Dendritic cell treated with granulocyte-macrophage colony-stimulating factor and Interleukin-4, amounts not matched to agents 40 ng/mL and 50 ng/mL, for 4 days (primary cell): Measurements from ENCODE around the gene LRRC73.
"Not testable (repeated sequence)": the region's sequence is repeated elsewhere in the genome, so short reads cannot be mapped to it uniquely, and the experiment has no call there.

Experiments used
- H3K27ac Mint-ChIP-seq: one replicate; pipeline ENCODE4 v1.8.0; 2022; ENCODE audit warnings: mild to moderate bottlenecking, mixed read lengths
- H3K27me3 Mint-ChIP-seq: one replicate; pipeline ENCODE4 v1.8.0; 2022; ENCODE audit warnings: mild to moderate bottlenecking, mixed read lengths
- H3K36me3 Mint-ChIP-seq: one replicate; pipeline ENCODE4 v1.8.0; 2022; ENCODE audit warnings: low read depth, mixed read lengths
- H3K4me1 Mint-ChIP-seq: one replicate; pipeline ENCODE4 v1.8.0; 2022; ENCODE audit warnings: low read depth, mixed read lengths
- H3K4me3 Mint-ChIP-seq: one replicate; pipeline ENCODE4 v1.8.0; 2022; ENCODE audit warnings: mild to moderate bottlenecking, moderate library complexity, mixed read lengths
- H3K9me3 Mint-ChIP-seq: one replicate; pipeline ENCODE4 v1.8.0; 2022; ENCODE audit warnings: mixed read lengths
- intact Hi-C: fragments of 100-400 bp; cut with micrococcal nuclease; formaldehyde crosslinking; loops from one replicate; pipeline ENCODE4 v1.15.0; 2022

Gene LRRC73

DNA sequence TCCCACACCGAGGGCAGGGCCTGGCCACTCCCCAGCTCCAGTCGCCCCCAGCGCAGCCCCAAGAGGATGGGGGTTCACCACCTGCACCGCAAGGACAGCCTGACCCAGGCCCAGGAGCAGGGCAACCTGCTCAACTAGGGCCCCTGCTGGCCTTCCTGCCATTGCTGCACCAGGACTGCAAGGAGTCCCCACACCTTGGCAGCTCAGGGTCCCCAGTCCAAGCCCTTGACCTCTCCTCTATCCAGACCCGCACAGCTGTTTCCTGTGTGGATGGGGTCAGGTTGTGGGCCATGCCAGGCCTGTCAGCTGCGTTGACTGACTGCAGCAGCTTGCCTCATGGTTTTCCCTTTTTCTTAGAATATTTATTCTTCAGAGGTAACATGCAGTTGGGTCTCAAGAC, 4.4 kb downstream of the LRRC73 start:
- Mint-ChIP-seq H3K9me3 (no peaks in the 10 kb centered on the region), H3K4me3 (no peak overlapping the region), H3K27me3 (peaks cover 29% of the 10 kb centered on the region), H3K36me3 (peaks cover 60% of the 10 kb centered on the region), H3K27ac (no peak overlapping the region), H3K4me1 (peaks cover 30% of the 10 kb centered on the region)
- intact Hi-C loops, result loop anchor here (1.0 to 5.0 kb wide), 3 partner anchors 51 to 243 kb away; partner anchors contain the start of gene ZNF318

DNA sequence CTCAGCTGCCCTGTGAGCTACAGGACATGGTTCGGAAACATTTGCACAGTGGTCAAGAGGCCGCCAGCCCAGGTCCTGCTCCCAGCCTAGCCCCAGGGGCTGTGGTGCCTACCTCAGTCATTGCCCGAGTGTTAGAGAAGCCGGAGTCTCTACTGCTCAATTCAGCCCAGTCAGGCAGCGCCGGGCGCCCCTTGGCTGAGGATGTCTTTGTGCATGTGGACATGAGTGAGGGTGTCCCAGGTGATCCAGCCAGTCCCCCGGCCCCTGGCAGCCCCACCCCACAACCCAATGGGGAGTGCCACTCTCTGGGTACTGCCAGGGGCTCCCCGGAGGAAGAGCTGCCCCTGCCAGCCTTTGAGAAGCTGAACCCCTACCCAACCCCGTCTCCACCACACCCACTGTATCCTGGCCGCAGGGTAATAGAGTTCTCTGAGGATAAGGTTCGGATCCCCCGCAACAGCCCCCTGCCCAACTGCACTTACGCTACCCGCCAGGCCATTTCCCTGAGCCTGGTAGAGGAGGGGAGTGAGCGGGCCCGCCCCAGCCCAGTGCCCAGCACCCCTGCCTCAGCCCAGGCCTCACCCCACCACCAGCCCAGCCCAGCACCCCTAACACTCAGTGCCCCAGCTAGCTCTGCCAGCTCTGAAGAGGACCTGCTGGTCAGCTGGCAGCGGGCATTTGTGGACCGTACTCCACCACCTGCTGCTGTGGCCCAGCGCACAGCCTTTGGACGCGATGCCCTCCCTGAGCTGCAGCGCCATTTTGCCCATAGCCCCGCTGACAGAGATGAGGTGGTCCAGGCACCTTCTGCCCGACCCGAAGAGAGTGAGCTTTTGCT, 5.2 kb downstream of the LRRC73 start:
- H3K27ac Mint-ChIP-seq, result no peak overlapping the region
- H3K4me3 Mint-ChIP-seq, result no peak overlapping the region
- peaks cover 68% of the 10 kb centered on the region for H3K36me3 Mint-ChIP-seq
- no peaks in the 10 kb centered on the region for H3K9me3 Mint-ChIP-seq
- intact Hi-C loops, result loop anchor here (5.0 kb wide), 1 partner anchor 138 kb away; the partner anchor contains the start of gene ZNF318
- H3K27me3 Mint-ChIP-seq, result peaks cover 29% of the 10 kb centered on the region
- H3K4me1 Mint-ChIP-seq, result peaks cover 23% of the 10 kb centered on the region

DNA sequence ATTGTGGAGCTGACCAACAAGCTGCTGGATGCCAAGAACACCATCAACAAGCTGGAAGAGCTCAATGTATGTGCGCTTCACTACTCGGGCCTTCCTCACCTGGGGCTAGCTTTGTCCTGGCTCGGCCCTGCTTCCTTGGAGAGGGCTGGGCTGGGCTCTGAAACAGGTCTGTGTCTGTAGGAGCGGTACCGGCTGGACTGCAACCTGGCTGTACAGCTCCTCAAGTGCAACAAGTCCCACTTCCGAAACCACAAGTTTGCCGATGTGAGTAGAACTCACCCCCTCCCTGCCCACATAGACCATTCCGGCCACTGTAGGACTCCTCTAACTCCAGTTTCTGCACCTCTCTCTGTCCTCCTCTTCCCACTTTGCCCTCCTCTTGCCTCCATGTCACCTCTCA, 6.7 kb downstream of the LRRC73 start:
- intact Hi-C loops, result no loop called here
- peaks cover 12% of the 10 kb centered on the region for H3K4me1 Mint-ChIP-seq
- H3K9me3 Mint-ChIP-seq, result no peaks in the 10 kb centered on the region
- H3K36me3 Mint-ChIP-seq, result peaks cover 83% of the 10 kb centered on the region
- H3K27me3 Mint-ChIP-seq, result peaks cover 17% of the 10 kb centered on the region
- H3K4me3 Mint-ChIP-seq, result no peak overlapping the region
- H3K27ac Mint-ChIP-seq, result no peak overlapping the region

DNA sequence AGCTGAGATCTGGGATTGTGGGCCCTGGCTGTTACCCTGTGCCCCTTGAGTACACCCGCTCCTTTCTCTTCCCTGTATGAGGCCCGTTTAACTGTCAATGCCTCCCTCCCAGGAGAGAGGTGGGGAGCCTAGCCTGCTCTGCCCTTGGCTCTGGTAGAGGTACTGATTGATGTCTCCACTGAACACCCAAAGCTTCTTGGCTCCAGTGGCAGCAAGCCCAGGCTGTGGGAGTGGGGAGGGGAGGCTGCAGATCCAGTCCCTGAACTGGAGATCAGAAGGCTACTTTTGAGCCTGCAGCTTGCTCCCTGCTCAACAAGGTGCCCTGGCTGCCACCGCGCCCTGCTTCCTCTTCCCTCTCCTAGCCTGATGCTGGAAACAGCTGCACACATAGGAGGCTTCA, 7.5 kb downstream of the LRRC73 start:
- intact Hi-C loops, result no loop called here
- Mint-ChIP-seq H3K4me3 (no peak overlapping the region), H3K27me3 (peaks cover 9% of the 10 kb centered on the region), H3K27ac (no peak overlapping the region), H3K36me3 (peaks cover 91% of the 10 kb centered on the region), H3K9me3 (no peaks in the 10 kb centered on the region), H3K4me1 (peaks cover 8% of the 10 kb centered on the region)

DNA sequence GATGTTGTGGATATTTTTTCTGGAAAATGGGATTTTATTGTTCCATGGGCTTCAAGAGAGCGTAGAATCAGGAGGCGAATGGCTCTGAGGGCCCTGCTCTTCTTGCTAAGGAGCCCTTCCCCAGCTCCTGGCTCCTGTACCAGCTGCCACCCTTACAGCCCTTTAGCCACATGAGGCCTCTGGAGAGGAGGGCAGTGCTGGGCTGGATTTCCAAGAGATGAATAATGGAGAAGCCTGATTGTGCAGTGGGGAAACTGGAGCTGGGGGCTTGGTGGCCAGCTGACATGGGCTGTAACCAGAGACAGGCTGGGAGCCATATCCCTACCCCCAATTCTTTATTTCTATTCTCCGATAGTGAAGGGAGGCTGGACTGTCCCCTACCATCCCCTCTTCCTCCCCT, 9.2 kb downstream of the LRRC73 start:
- no peaks in the 10 kb centered on the region for H3K27me3 Mint-ChIP-seq
- no peaks in the 10 kb centered on the region for H3K9me3 Mint-ChIP-seq
- no peak overlapping the region for H3K27ac Mint-ChIP-seq
- no peaks in the 10 kb centered on the region for H3K4me1 Mint-ChIP-seq
- intact Hi-C loops, result no loop called here
- peaks cover 93% of the 10 kb centered on the region for H3K36me3 Mint-ChIP-seq
- H3K4me3 Mint-ChIP-seq, result no peak overlapping the region

DNA sequence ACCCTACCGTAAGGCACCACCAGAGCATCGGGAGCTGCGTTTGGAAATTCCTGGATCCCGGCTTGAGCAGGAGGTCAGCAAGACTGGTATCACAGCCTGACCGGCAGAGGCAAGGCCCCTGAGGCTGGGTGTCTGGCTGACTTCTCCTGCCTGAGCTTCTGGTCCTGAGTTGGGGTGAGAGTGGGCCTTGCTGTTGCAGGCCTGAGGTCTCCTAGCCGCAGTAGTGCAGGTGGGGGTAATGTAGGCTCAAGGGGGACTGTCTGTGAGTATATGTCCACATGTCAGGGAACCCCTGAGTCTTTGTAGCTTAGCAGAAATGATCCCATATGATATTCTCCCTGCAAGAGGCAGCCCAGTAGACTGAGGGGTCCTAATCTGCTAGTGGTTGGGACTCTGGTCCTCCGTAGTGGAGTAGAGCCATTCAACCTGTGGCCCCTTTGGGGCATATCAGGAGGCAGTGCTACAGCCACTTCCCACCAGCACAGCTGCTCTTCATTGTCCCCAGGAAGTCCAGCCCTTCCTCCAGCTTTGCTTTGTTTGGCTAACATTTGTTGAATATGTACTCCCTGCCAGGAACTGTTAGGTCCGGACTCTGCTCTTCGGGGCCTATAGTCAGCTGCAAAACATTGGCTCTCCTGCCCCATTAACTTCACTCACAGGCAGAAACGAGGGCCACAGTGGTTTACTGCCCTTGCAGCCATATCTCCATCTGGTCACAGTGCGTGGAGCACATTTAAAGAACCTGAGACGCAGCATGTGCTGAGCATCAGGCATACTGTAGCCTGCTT, 10.9 kb downstream of the LRRC73 start:
- intact Hi-C loops, result loop anchor here (10.0 kb wide), 1 partner anchor 144 kb away; no protein-coding TSS in a partner anchor
- H3K27ac Mint-ChIP-seq, result no peak overlapping the region
- H3K9me3 Mint-ChIP-seq, result no peaks in the 10 kb centered on the region
- peaks cover 86% of the 10 kb centered on the region for H3K36me3 Mint-ChIP-seq
- H3K4me1 Mint-ChIP-seq, result peaks cover 13% of the 10 kb centered on the region
- H3K4me3 Mint-ChIP-seq, result no peak overlapping the region
- H3K27me3 Mint-ChIP-seq, result no peaks in the 10 kb centered on the region

DNA sequence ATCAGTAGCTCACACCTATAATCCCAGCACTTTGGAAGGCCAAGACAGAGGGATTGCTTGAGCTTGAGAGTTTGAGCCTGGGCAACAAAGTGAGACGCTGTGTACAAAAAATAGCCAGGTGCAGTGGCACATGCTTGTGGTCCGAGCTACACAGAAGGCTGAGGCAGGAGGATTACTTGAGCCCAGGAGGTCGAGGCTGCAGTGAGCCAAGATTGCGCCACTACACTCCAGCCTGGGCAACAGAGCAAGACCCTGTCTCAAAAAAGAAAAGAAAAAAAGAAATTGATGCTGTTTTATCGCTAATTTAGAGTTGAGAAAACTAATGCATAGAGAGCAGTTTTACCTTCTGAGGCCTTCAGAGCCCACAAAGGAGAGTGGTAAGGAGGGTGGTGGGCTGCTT, 11.9 kb downstream of the LRRC73 start:
- H3K9me3 Mint-ChIP-seq, H3K4me3 Mint-ChIP-seq, H3K27me3 Mint-ChIP-seq, H3K27ac Mint-ChIP-seq: not testable (repeated sequence)
- intact Hi-C loops, result loop anchor here (10.0 kb wide), 1 partner anchor 143 kb away; no protein-coding TSS in a partner anchor
- H3K4me1 Mint-ChIP-seq, result peaks cover 23% of the 10 kb centered on the region
- H3K36me3 Mint-ChIP-seq, result peaks cover 82% of the 10 kb centered on the region

DNA sequence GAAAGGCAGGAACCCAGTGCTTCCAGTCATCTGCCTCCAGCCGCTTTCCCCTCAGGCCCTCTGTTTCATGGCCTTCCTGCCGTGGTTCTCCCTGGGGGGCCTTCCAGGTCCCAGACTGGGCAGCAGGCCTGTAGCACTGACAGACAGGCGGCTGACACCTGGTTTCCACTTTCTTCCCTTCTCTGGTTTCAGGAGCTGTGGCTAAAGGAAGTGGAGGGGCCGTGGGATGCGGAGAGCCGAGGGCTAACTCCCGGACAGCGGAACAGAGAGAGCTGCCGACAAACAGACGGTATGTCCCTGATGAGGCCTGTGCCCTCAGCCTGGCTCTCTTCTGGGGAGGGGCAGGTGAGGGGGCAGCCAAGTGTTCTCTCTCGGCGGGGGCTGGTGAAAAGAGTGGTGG, 12.5 kb downstream of the LRRC73 start:
- Mint-ChIP-seq H3K27ac (no peak overlapping the region), H3K36me3 (peaks cover 76% of the 10 kb centered on the region)
- intact Hi-C loops, result loop anchor here (10.0 kb wide), 1 partner anchor 143 kb away; no protein-coding TSS in a partner anchor

DNA sequence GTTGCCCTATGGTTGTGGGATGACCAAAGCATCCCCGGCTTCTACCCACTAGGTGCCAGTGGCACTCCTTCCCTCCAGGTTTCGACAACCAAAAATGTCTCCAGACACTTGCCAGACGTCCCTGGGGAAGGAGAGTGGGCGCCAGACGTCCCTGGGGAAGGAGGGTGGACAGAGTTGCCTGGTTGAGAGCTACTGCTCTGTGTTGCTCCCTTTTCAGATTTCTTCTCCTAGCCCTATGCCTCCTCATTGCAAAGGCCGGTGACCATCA, 13.1 kb downstream of the LRRC73 start:
- H3K9me3 Mint-ChIP-seq, result no peaks in the 10 kb centered on the region
- no peaks in the 10 kb centered on the region for H3K27me3 Mint-ChIP-seq
- H3K27ac Mint-ChIP-seq, result no peak overlapping the region
- peaks cover 26% of the 10 kb centered on the region for H3K4me1 Mint-ChIP-seq
- peaks cover 76% of the 10 kb centered on the region for H3K36me3 Mint-ChIP-seq
- no peak overlapping the region for H3K4me3 Mint-ChIP-seq
- intact Hi-C loops, result loop anchor here (10.0 kb wide), 1 partner anchor 142 kb away; no protein-coding TSS in a partner anchor

More for the DNA sequence above, 12.5 kb downstream of the LRRC73 start:
- Mint-ChIP-seq H3K27me3 (no peaks in the 10 kb centered on the region), H3K9me3 (no peaks in the 10 kb centered on the region), H3K4me1 (peaks cover 26% of the 10 kb centered on the region), H3K4me3 (no peak overlapping the region)

DNA sequence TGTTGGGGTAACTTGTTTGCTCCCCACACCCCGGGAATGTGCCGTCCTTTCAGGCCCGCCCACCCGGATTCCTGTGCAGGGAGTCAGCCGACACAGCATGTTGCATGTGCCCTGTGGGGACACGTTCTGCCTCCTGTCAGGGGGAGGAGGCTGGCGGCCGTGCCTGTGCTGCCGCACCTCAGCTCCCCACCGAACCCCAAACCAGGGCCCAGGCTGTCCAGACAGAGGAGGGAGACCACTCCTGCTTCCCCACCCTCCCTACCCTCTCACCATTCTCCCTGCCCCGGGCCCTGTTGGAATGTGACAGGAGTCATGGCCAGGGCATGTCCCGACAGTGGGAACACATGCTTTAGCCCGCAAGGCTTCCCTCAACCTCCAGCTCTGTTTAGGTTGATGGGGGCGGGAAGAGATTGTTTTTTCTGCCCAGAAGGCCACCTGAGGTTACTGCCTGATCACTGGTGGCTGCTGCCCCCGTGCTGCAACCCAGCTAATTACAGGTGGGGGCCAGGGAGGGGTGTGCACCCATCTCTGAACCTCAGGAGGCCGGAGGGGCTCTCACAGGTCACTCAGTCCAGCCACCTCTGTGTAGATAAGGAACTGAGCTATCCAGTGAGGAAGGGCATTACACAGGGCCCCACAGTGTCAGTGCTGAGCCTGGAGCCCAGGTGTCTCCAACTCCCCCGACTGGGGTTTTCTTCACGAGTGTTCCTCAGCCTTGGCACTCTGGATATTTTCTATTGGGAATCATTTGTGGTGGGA, 13.6 kb downstream of the LRRC73 start:
- Mint-ChIP-seq H3K9me3 (no peaks in the 10 kb centered on the region), H3K27me3 (no peaks in the 10 kb centered on the region), H3K36me3 (peaks cover 71% of the 10 kb centered on the region), H3K4me1 (peaks cover 26% of the 10 kb centered on the region), H3K27ac (peak overlapping the region; percentile 5), H3K4me3 (no peak overlapping the region)
- intact Hi-C loops, result loop anchor here (10.0 kb wide), 1 partner anchor 142 kb away; no protein-coding TSS in a partner anchor

DNA sequence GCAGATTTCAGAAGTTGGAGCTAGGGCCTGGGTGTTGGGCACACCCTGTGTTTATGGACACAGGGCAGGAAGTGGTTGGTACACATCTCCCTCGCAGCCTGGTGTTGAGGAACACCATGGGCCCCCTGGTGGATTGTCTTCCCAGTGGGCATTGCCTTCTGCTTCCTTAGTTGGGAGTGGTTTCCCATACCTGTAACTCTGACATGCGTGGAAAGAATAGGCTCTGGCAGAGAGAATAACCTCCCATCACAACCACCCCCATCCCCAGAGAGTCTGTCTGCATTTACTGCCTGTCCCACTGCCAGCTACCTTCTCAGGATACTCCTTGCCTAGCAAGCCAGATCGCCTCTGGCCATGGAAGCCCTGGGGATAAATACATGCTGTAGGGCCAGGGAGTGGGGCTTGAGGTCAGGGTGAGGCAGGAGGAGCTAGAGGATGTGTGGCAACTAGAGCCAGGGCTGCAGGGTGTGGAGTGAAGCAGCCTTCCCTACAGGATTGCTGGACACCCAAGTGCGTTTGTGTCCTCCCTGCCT, 14.7 kb downstream of the LRRC73 start:
- Mint-ChIP-seq H3K4me1 (peaks cover 26% of the 10 kb centered on the region), H3K27ac (peak overlapping the region; percentile 38), H3K27me3 (no peaks in the 10 kb centered on the region), H3K4me3 (no peak overlapping the region), H3K36me3 (peaks cover 60% of the 10 kb centered on the region), H3K9me3 (no peaks in the 10 kb centered on the region)
- intact Hi-C loops, result loop anchor here (10.0 kb wide), 1 partner anchor 141 kb away; no protein-coding TSS in a partner anchor

DNA sequence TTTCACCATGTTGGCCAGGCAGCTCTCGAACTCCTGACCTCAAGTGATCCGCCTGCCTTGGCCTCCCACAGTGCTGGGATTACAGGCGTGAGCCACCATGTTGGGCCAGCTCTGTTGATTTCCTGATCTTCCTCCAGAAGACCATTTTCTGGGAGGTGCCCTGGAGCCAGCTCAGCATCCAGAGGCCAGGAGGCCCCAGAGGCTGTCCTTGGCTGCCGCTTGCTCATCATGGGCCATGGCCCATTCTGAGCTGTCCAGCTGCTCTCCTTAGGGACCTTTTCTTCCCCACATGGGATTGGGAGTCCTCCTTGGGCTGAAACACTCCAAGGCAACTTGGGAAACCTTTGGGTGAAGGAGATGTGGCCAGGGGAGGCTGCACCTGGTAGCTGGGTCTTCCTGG, 15.4 kb downstream of the LRRC73 start:
- Mint-ChIP-seq H3K4me3 (no peak overlapping the region), H3K27ac (peak overlapping the region; percentile 38), H3K36me3 (peaks cover 53% of the 10 kb centered on the region), H3K27me3 (no peaks in the 10 kb centered on the region), H3K9me3 (no peaks in the 10 kb centered on the region), H3K4me1 (peaks cover 31% of the 10 kb centered on the region)
- intact Hi-C loops, result loop anchor here (10.0 kb wide), 1 partner anchor 140 kb away; no protein-coding TSS in a partner anchor

DNA sequence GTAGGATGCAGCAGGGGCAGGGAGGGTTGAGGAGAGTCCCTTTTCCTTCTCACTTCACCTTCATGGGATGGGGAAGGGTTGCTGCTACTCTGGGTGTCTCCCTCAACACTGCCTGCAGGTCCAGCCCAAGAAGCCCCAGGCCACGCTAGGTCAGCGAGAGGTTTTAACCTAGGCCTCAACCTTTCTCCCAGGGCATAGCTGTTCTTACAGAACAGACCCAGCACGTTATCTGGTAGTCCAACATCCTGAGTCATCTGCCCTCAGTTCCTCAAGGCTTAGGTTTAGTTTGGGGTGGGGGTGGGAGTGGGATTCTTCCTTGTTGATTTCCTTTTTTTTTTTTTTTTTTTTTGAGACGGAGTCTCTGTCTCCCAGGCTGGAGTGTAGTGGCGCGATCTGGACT, 15.8 kb downstream of the LRRC73 start:
- intact Hi-C loops, result loop anchor here (10.0 kb wide), 1 partner anchor 140 kb away; no protein-coding TSS in a partner anchor
- Mint-ChIP-seq H3K4me1 (peaks cover 31% of the 10 kb centered on the region), H3K27me3 (no peaks in the 10 kb centered on the region), H3K36me3 (peaks cover 48% of the 10 kb centered on the region), H3K4me3 (no peak overlapping the region), H3K27ac (no peak overlapping the region), H3K9me3 (no peaks in the 10 kb centered on the region)
